PC-9 (cell line): Measurements from ENCODE around the gene ASPDH.

ENCODE experiments used
- EZH2 ChIP-seq: fragments of 200-600 bp; sonication (generic); IDR thresholded peaks from 2 replicates; pipeline ENCODE4 v1.8.0; 2017; ENCODE audit warnings: antibody characterized with exemption, low read depth
- TF ChIP-seq, protein P1 (sequence below): fragments of 200-600 bp; sonication (generic); conservative IDR thresholded peaks from 2 replicates; pipeline ENCODE4 v1.6.1; 2017; ENCODE audit warnings: mixed run types, antibody characterized with exemption, mild to moderate bottlenecking, moderate library complexity

DNA sequence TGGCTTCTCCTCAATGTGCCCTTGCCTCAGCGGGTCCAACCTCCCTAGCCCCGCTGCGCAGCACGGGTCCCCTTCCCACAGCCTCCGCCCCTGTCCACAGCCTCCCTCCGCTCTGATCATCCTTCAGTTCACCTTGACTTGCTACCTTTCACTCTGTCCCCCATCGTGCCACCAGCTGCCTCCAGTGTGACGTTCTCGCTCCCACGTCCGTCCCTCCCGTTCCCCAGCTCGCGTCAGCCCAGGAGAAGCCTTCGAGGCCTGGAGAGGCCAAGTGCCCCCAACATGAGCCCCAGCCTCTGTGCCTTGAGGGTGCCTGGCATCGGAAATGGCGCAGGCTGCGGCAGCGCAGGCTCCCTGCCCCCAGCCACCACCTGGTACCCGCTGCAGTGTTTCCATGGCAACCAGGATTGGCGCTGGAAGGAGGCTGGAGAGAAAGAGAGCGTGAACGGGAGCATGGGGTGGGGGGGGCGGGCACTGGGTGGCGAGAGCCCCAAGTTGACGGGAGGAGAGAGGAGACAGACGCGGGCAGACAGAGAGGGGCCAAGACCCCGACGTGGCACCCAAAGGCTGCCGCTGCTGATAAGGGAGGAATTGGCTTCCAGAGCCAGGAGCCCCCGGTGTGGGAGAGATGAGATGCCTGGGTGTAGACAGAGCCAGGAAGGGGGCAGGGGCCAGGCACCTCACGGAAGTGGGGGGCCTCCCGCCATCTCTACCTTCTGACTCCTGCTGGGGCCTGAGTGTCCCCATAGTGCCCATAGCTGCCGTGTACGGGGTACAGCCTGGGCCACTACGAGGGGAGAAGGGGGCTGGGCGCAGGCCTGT is 844 bp upstream of the ASPDH start:
- TF ChIP-seq, protein P1, sequence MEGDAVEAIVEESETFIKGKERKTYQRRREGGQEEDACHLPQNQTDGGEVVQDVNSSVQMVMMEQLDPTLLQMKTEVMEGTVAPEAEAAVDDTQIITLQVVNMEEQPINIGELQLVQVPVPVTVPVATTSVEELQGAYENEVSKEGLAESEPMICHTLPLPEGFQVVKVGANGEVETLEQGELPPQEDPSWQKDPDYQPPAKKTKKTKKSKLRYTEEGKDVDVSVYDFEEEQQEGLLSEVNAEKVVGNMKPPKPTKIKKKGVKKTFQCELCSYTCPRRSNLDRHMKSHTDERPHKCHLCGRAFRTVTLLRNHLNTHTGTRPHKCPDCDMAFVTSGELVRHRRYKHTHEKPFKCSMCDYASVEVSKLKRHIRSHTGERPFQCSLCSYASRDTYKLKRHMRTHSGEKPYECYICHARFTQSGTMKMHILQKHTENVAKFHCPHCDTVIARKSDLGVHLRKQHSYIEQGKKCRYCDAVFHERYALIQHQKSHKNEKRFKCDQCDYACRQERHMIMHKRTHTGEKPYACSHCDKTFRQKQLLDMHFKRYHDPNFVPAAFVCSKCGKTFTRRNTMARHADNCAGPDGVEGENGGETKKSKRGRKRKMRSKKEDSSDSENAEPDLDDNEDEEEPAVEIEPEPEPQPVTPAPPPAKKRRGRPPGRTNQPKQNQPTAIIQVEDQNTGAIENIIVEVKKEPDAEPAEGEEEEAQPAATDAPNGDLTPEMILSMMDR = no peak
- TF ChIP-seq EZH2 = no peak
